Loucy (cell line): ENCODE measurements around the gene SPPL2C.

Experiments
- H2AFZ ChIP-seq: fragments of 200-600 bp; sonication (generic); 2 replicates; pipeline ENCODE4 v1.6.0; 2016; ENCODE audit warnings: antibody characterized with exemption, mild to moderate bottlenecking, low read length, moderate library complexity
- H3F3A ChIP-seq: fragments of 200-600 bp; 2 replicates; pipeline ENCODE4 v1.6.0; 2016; ENCODE audit warnings: antibody characterized with exemption, low read depth, mild to moderate bottlenecking
- H3K27me3 ChIP-seq: fragments of 200-600 bp; sonication (generic); 2 replicates; pipeline ENCODE4 v1.6.1; 2014; ENCODE audit warnings: low read length, mild to moderate bottlenecking; ENCODE audit not compliant: insufficient read depth, poor library complexity, severe bottlenecking
- H3K36me3 ChIP-seq: fragments of 200-600 bp; sonication (generic); 2 replicates; pipeline ENCODE4 v1.6.1; 2016; ENCODE audit warnings: low read length; ENCODE audit not compliant: insufficient read depth
- H3K4me1 ChIP-seq: fragments of 200-600 bp; sonication (generic); 2 replicates; pipeline ENCODE4 v1.5.1; 2014; ENCODE audit warnings: low read length, mild to moderate bottlenecking; ENCODE audit not compliant: insufficient read depth, poor library complexity, severe bottlenecking
- H3K4me2 ChIP-seq: fragments of 200-600 bp; sonication (generic); 2 replicates; pipeline ENCODE4 v1.6.0; 2014; ENCODE audit warnings: antibody characterized with exemption, low read length, low read depth, mild to moderate bottlenecking; ENCODE audit not compliant: poor library complexity, severe bottlenecking
- H3K4me3 ChIP-seq: fragments of 200-600 bp; sonication (generic); 2 replicates; pipeline ENCODE4 v1.5.1; 2014; ENCODE audit warnings: low read length, mild to moderate bottlenecking, mixed read lengths; ENCODE audit not compliant: poor library complexity, severe bottlenecking
- H3K79me2 ChIP-seq: fragments of 200-600 bp; sonication (generic); 2 replicates; pipeline ENCODE4 v1.6.1; 2014; ENCODE audit warnings: low read length; ENCODE audit not compliant: insufficient read depth
- H3K9ac ChIP-seq: fragments of 200-600 bp; sonication (generic); 2 replicates; pipeline ENCODE4 v1.6.0; 2014; ENCODE audit warnings: mild to moderate bottlenecking, low read depth, low read length, moderate library complexity; ENCODE audit not compliant: poor library complexity, severe bottlenecking
- H3K9me2 ChIP-seq: fragments of 200-600 bp; sonication (generic); replicated peaks from 2 replicates; pipeline ENCODE4 v1.6.1; 2016; ENCODE audit warnings: low read depth, low read length, mixed read lengths
- H3K9me3 ChIP-seq: fragments of 200-600 bp; sonication (generic); 2 replicates; pipeline ENCODE4 v1.6.1; 2014; ENCODE audit warnings: mild to moderate bottlenecking, antibody characterized with exemption, low read length, low read depth; ENCODE audit not compliant: insufficient read depth
- H4K20me1 ChIP-seq: fragments of 200-600 bp; sonication (generic); 2 replicates; pipeline ENCODE4 v1.6.0; 2014; ENCODE audit warnings: antibody characterized with exemption, low read length, mild to moderate bottlenecking; ENCODE audit not compliant: insufficient read depth, poor library complexity, severe bottlenecking
- CTCF ChIP-seq: fragments of 200-600 bp; sonication (generic); conservative IDR thresholded peaks from 2 replicates; pipeline ENCODE4 v1.5.1; 2014; ENCODE audit warnings: mild to moderate bottlenecking, antibody characterized with exemption, low read length
- EZH2phosphoT487 ChIP-seq: fragments of 200-600 bp; IDR thresholded peaks from 2 replicates; pipeline ENCODE4 v1.6.1; 2018; ENCODE audit warnings: antibody characterized with exemption, mild to moderate bottlenecking, moderate library complexity, borderline replicate concordance

SPPL2C gene

GRCh38 chr17:45851022-45851421 is 6.3 kb downstream of the SPPL2C start:
- no peaks in the 10 kb centered on the region for H3K9me3 ChIP-seq
- no peak overlapping the region for H3K4me3 ChIP-seq
- H3K27me3 ChIP-seq = no peaks in the 10 kb centered on the region
- TF ChIP-seq EZH2phosphoT487 (no peak), CTCF (no peak)
- H3K79me2 ChIP-seq = no peaks in the 10 kb centered on the region
- H3K9me2 ChIP-seq = no peaks in the 10 kb centered on the region
- no peaks in the 10 kb centered on the region for H3K4me1 ChIP-seq
- H3F3A ChIP-seq = no peaks in the 10 kb centered on the region
- H3K36me3 ChIP-seq = no peaks in the 10 kb centered on the region
- H3K9ac ChIP-seq = no peak overlapping the region
- H4K20me1 ChIP-seq = no peaks in the 10 kb centered on the region
- H3K4me2 ChIP-seq = no peak overlapping the region
- no peak overlapping the region for H2AFZ ChIP-seq

GRCh38 chr17:45851464-45851863 is 6.8 kb downstream of the SPPL2C start:
- Histone ChIP-seq H3F3A (no peaks in the 10 kb centered on the region), H3K79me2 (no peaks in the 10 kb centered on the region), H4K20me1 (no peaks in the 10 kb centered on the region), H3K9ac (no peak overlapping the region), H3K27me3 (no peaks in the 10 kb centered on the region), H3K4me3 (no peak overlapping the region), H2AFZ (no peak overlapping the region), H3K9me3 (no peaks in the 10 kb centered on the region), H3K9me2 (no peaks in the 10 kb centered on the region), H3K36me3 (no peaks in the 10 kb centered on the region), H3K4me2 (no peak overlapping the region), H3K4me1 (no peaks in the 10 kb centered on the region)
- TF ChIP-seq CTCF = no peak
- no peak for TF ChIP-seq EZH2phosphoT487

GRCh38 chr17:45851873-45852272 is 7.2 kb downstream of the SPPL2C start:
- Histone ChIP-seq H3K9me2 (no peaks in the 10 kb centered on the region), H3K9ac (no peak overlapping the region), H3K36me3 (no peaks in the 10 kb centered on the region), H3F3A (no peaks in the 10 kb centered on the region), H2AFZ (no peak overlapping the region), H3K79me2 (no peaks in the 10 kb centered on the region), H3K4me2 (no peak overlapping the region), H3K9me3 (no peaks in the 10 kb centered on the region), H3K4me3 (no peak overlapping the region), H3K4me1 (no peaks in the 10 kb centered on the region), H3K27me3 (no peaks in the 10 kb centered on the region), H4K20me1 (no peaks in the 10 kb centered on the region)
- TF ChIP-seq EZH2phosphoT487 = no peak
- TF ChIP-seq CTCF = no peak
